M059J (cell line): ENCODE data around the gene CUEDC1. TPM values are rescaled to one million over a fixed set of nuclear protein-coding genes. Genes with fewer than 3 reads are reported as not detected.

Source experiments
- DNase-seq: peaks from one replicate; pipeline ENCODE4 v3.0.0-alpha.2; 2012; ENCODE audit warnings: low read depth
- total RNA-seq: library from RNA; depleted of rRNA; stranded (reverse); fragments of >200 nt; shearing (Covaris generic); gene quantifications from 2 replicates; pipeline ENCODE4 v1.2.3, GENCODE V29; 2014

CUEDC1 gene
- total RNA-seq, 1 experiment from 2014 or later: 16.2 TPM

DNA sequence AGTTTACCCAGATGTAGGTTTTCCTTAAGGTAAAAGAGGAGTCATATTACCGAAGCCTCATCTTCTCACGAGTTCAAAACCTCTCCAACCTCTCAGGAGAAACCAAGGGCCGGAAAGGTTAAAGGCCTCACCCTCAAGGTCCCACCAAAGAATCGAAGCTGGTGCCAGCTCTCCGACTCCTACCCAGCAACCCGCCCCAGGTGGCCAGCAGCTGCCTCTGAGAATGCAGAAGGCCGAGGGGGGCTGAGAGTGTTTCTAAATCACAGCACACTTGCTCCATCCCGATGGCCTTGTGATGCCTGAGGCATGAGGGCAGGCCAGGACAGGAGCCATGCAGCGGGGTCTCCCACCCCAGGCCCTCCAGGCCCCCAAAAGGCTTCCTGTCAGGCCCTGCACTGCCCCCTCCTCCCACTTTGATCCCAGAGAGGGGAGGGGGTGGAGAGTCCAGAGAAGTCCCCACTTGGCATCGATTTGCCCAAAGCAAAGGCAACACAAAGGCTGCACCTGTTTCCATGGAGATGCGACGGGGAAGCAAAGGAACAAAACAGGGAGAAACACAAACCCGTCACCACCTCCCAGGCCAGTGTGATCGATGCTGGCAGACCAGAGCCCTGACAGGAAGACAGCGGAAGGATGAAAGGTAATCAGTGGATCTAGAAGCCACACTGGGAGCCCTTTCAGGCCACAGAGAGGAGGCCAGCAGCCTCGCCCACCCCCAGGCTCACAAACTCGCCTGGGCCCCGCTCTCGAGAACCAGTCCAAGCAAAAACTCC, 39.0 kb downstream of the CUEDC1 start:
- no peak for DNase-seq

DNA sequence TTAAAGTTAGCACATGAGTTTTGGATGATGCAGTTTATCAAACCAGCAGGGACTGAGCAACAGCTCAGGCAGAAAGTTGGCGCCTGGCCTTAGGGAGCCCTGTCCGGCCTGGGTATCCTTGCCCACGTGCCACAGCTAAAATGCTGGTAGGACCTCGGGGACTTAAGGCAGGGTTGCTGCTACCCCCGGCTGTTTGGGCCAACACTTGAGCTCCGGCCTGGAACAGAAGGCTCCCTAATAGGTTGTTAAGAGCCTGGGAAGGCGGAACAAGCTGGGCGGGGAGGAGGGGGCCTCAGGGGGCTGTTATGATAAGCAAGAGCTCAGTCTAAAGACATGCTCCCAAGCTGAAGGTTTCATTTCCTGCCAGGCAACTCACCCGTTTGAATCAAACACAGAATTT, 39.7 kb downstream of the CUEDC1 start:
- no peak for DNase-seq

DNA sequence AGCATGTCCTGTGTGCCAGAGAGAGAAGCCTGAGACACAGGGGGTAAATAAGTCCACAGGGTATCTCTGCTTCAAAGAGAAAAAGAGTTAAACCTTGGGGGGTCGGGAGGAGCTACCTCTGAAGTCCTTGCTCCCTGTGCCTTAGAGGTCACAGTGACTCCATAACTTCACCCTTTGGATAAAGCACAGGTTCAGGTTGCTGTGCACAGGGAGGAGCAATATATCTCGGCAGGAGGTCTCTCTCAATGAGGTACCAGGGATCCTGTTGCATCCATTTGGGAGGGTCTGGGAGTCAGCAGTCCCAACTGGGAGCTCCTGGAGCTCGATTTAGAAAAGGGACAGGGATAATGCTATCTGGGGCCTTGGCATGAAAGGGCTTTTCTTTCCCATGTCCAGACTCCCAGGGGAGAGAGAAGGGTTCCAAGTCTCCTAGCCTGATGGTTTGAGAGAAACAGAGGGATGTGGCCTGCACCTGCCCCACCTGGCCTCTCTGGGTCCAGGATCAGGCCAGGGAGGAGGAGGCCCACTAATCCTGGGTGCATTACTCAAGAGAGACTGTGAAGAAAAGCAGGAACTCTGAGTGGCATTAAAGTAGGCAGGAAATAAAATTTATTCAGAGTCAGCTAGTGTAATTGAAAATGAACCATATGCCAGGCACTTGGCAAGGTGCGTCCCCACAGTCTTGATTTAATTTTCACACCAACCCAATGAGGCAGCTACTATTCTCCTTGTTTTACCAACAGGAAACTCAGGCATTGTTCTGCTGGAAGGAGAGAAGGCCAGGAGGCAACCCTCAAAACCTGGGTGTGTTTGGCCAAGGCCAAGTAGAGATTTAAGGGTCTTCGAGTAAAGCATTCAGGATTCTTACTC, 40.7 kb downstream of the CUEDC1 start:
- DNase-seq: no peak

DNA sequence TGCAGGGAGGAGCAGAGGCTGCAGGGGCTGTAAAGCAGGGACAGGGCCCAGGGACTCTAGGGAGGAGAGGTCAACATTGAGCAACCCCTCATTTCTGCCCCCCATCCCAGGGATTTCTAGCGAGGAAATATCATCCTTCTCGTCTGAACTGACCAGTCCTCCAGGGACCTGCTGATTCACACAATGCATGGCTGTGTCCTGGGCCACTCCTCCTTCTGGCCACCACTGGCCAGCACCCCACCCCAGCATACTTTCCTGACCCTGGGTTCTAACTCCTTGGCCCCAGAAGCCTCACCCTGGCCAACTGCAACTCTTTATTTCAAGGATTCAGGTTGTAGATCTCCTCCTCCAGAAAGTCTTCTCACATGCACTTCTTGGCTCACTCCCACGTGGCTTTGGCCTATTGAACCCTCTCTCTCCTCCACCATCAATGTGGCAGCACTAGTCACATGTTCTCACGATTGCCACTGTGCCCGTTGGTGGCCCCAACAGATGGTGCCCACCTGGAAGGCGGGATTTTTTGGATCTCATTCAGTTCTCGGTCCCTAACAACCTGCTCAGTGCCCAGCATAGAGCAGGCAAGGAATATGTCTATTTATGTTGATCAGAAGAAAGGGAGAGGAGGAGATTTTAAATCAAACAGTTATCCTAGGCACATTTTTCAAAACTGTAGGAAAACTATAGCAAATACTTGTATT, 41.5 kb downstream of the CUEDC1 start:
- DNase-seq: no peak

DNA sequence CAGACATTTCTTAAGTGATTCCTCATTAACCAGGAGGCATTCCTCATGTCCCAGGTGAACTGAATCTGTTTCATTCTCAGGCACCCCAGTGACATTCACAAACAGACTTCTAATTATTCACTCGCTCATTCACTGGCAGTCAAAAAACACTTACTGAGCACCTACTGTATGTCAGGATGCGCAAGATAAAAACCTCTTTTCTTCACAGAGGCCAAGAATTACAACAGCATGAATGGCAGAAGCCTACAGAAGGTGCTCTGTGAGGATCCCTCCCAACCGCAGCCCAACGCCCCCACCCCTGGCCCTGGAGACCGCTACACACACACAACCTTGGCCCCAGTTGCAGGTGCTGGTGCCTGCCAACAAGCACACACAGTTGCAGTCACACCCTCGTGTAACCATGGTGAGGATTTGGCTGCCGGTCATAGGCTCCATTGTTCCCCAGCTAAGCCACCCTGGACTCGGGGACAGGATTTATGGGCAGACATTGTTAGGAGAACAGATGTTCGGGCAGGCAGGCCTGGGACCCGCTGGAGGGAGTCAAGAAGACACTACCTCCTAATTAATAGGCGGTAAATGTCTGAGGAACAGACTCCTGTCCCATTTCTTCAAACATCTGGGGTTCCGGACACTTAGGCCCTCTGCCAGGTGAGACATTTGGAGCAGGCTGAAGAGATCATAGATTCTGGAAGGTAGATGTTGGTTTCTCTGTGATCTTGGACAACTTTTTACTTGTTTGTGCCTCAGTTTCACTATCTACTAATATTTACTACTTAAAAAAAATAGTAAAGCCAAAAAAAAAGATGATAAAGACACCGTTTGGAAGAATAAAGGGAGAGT, 43.2 kb downstream of the CUEDC1 start:
- peak; percentile 46 for DNase-seq

DNA sequence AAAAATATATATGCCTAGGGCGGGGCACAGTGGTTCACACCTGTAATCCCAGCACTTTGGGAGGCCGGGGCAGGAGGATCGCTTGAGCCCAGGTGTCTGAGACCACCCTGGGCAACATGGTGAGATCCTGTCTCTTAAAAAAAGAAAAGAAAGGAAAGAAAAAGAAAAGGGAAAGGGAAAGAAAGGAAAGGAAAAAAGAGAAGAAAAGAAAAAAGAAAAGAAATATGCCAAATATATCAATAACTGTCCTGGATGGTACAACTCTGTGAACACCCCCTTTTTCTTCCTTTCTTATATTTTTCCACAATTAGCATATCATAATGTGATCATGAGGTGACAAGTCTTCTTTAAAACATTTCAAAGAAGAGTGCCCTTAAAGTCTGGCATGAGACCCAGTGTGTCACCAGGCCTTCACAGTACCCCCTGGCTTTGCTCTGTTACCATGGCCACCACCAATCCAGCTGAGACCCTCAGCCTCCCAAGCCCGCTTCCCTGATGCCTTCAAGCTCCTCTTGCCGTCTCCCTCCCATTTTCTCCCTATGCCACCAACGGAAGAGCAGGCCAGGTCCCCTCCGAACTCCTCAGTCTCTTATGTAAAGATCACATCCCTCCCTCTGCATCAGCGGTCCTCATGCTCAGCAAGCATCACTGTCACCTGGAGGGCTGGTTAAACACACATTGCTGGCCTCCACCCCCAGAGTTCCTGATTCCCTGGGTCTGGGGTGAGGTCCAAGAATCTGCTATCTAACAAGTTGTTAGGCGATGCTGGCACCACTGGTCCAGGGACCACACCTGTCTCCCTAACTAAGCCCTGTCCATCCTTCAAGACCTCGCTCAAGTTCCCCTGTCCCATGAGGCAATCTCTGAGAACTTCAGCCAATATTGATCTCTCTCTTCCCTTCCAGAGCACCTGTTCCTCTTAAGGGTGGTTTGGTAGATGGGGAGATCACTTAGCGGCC, 44.5 kb downstream of the CUEDC1 start:
- no peak for DNase-seq

DNA sequence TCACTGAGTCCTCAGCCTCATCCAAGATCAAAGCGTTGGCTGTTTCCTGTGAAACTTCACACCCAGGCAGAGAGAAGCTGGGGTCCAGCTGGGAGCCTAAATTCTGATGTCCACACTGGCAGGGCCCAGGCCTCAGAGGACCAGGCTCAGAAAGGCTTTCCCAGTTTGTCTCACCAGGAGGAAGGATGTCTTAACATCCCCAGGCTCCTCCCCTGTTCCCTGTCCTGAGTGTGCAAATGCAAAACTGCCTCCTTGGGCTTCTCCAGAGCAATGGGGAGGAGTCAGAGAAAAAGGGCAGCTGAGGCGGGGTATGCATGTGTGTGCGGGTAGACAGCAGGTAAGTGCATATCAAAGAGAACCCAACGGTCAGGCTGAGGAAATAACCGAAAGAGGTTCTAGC, 45.7 kb downstream of the CUEDC1 start:
- DNase-seq: no peak

DNA sequence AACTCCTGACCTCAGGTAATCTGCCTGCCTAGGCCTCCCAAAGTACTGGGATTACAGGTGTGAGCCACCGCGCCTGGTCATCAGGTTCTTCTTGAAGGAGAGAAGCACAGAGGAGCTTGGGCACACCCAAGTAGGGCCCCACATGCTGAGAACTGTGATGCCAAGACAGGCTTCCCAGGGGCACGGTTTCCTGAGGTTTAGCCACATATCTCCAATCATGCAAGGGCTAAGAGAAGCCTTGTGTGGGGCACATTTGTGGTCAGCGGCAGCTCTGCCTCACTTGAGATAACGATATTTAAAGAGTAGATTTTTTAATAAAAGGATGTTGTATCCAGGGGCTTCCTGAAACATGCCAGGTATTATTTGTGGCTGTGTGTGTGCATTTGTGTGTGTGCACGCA, 46.9 kb downstream of the CUEDC1 start:
- DNase-seq: no peak

DNA sequence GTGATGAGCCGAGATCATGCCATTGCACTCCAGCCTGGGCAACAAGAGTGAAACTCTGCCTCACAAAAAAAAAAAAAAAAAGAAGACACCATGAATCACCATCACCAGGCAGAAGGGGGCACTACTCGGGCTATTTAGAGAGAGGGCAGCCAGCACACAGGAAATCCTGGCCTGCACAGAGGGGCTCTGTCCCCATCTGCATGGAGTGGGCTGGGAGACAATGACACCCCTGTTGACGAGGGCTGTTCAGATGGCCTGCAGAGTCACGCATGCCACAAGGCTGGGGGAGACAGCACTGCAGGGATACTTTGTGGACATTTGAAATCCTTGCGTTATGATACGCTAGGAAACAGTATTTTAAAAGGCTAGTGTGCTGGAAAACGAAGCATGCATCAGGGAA, 48.3 kb downstream of the CUEDC1 start:
- no peak for DNase-seq

DNA sequence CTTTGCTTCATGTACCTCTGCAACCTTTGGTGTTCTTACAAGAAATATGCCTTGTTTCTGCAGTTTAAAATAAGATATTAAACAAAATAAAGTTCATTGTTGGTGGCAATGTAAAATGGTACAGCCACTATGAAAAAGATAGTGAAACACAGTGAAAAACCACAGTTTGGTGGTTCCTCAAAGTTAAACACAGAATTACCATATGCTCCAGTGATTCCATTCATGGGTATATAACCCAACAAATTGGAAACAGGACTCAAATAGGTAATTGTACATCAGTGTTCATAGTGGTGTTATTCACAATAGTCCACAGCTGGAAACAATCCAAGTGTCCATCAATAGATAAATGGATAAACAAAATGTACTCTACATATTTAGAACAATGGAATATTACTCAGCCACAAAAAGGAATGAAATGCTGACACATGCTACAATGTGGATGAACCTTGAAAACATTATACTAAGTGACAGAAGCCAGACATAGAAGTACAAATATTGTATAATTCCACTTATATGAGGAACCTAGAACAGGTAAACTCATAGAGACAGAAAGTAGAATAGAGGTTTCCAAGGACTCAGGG, 49.2 kb downstream of the CUEDC1 start:
- DNase-seq: no peak

DNA sequence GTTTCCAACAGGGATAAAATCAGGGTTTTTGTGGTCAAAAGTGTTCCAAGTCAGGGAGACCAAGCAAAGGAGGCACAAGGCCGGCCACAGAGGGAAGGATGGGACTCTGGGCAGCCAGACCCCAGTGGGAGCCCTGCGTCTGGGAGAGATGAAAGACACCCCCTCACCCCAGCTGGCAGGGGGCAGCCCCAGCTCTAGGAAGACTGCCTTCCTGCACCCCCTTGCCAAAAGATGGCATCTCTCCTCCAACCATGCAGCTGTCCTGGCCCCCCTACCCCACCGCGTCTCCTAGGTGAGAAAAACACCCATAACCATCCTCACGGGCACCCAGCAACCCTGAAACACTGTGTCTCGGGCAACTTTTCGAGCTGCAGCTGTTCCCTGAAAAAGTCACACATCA, 51.3 kb downstream of the CUEDC1 start:
- DNase-seq: no peak

DNA sequence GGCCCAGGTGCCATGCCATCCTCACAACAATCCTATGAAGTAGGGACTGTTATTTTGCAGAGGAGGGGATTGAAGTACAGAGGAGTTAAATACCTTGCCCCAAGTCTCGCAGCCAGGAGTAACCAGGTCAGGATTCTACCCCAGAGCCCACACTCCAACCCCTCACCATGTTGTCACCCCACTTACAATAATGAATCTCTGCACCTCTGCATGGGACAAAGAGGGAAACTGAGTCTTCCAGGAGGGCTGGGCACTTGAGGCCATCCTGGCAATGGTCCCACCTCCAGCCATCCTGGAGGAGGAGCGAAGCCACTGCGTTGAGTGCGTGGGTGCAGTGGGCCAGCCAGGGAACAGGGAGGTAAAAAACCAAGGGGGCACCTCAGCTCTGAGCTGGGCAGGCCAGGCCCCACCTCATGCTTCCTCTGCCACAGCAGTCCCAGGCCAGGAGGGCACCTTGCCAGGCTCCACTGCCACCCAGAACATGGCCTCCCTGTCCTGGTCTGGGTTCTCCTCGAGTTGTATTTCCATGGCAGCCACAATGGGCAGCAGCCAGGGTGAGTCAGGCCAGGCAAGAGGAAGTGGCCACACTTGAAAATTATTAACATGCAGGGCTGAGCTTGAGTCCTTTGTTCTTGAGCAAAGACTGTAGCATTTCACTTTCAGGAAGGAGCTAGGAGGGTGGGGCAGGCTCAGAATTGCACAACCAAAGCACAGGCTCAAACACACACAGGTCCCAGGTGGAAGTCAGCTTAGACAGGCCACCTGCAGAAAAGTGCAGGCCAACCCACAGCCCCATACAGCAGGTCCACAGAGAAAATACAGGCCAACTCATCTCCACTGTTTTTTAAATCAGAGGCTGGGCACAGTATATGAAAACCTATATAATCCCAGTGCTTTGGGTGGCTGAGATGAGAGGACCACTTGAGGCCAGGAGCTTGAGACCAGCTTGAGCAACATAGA, 52.1 kb downstream of the CUEDC1 start:
- DNase-seq: peak; percentile 95

DNA sequence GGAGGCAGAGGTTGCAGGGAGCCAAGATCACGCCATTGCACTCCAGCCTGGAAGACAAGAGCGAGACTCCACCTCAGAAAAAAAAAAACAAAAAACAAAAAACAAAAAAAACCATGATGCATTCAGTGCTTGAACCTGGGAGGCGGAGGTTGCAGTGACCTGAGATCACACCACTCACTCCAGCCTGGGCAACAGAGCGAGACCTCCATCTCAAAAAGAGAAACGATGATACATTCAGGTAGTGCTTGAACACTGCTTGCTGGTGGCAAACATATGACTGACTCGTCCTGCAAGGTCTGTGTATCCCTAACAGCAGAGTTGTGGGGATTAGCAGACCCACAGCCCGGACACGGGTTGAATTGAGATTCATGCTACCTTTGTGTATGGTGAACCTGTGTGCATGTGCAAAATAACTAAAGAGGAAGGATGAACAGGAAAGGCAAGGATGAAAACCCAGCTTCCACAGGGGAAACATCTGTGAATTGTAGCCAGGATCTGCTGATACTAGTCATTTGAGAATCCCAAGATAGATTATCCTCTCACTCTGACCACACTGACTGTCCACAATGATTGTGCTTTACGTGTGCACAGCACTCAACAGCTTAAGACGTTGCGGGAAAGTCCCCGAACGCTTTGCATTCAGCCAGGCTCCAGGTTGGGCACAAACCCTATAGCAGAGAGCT, 53.0 kb downstream of the CUEDC1 start:
- no peak for DNase-seq

DNA sequence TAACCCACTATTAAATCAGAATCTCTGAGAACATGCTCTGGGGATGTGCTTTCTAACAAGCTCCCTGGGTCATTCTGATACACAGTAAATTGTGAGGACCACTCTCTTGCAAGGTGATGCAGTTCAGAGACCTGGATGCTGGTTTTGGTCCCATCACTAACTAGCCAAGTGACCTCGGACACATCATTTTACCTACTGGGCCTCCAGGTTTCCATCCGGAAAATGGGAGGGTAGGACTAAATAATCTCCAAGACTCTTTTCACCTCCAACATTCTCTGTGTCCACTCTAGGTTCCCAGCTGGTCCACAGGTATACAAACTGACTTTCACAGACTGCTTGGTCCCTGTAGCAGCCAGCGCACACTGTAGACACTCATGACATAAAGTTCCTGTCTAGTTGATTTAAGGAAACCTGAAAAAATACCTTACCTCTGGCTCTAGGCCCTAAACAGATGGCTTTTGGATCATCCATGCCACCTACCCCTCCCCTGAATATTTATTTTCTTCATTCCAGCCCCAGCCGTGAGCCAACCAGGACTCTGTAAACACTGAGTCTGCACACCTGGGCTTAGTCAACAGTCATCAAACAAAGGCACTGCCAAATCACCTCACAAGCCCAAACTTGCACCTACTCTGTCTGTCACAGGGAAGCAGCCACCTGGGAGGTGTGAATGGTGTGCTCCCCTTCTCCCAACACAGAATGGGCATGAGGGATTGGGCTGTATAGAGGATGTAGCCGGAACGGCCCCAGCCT, 54.0 kb downstream of the CUEDC1 start:
- no peak for DNase-seq

DNA sequence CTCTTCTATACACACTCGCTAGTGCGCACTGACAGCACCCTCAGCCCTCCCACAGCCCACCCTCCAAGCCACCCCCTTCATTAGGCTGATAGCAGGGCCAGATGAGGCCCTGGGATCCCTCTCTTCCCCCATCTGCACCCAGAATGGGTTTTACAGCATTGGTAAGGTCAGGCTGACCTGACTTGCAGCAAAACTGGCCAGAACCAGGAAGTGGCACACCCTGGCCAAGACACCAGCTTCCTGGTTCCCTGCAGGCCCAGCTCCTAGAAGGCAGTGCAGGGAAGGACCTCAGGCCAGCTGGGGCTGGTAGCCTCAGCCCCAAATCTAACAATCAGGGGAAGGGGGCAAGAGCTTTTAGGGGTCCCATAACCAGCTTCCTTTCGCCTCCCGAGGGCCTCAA, 55.4 kb downstream of the CUEDC1 start:
- DNase-seq: no peak

DNA sequence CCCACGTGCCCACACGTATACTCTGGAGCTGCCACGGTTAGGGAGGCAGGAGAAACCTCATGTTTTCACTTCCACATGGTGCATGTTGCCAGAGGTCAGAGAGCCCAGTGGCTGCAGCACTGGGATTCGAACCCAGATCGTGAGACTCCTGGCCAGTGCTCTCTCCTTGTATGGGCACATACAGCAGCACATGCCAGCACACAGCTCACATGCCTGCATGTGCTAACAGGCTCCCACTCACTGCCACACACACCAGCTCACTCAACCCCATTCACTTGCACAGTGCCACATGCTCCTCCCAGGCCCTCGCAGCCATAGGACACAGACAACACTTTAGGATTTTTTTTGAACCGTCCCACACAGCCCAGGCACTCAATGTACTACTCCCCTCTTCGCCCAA, 55.8 kb downstream of the CUEDC1 start:
- DNase-seq: no peak

DNA sequence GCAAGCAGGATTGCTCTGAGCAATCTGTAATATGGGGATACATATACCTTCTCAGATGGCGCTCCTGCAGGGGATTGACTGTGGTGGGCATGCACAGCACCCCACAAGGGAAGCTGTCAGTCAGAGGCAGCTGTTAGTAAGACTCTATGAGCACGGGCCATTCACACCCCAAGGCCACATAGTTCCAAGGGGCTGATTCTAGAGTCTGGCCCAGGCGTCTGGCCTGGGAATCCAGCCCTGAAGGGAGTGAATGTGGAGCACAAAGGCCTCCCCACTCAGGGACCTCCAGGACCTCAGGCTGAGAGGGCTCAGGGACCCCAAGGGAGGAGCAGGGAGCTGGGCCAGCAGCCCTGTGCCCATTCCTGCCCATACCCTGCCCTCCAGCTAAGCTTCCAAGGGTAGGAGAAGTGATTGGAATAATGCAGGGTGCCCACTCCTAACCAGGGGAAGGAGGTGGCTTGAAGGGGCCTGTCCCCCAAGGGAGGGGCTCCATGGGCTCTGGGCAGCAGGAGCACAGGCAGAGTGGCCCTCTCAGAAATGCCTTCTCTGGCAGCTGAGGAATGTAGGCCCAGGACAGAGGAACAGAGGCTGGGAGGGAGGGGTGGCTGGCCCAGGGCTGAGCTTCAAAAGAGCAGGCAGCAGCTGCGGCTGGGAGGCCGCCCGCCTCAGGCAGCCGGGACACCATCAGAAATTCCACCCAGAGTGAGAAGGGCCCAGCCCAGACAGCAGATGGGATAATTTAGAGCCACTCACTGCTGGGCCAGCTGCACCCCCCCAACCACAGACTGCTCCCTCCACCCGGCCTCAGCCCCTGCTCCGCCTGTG, 56.5 kb downstream of the CUEDC1 start:
- peak; percentile 80 for DNase-seq
